ENCODE results near the gene TM2D1.

Gene TM2D1

GRCh38 chr1:61670445-61670844, 54.5 kb downstream of the TM2D1 start:
- DNase-seq (ENCODE audit: low read depth) = peak; percentile 2
- H3K4me3 ChIP-seq (ENCODE audit: low read depth, low read length) = no peak overlapping the region
- TF ChIP-seq CTCF (IDR thresholded peaks at IDR 0.05; ENCODE audit: insufficient read depth, low read depth, low read length, missing control alignments) = no peak

DNA sequence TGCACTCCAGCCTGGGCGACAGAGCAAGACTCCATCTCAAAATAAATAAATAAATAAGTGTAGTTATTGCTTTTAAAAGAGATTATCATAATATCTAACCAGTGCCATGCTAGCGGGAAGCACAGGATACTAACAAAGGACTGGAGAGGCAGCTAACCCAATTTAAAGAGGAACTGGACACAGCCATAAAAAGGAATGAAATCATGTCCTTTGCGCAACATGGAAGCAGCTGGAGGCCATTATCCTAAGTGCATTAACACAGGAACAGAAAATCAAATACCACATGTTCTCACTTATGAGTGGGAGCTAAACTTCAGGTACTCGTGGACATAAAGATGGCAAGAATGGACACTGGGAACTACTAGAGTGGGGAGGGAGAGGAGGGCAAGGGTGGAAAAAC, 54.9 kb downstream of the TM2D1 start:
- TF ChIP-seq CTCF (IDR thresholded peaks at IDR 0.05; ENCODE audit: insufficient read depth, low read depth, low read length, missing control alignments) = no peak
- no peak for DNase-seq (ENCODE audit: low read depth)
- no peak overlapping the region for H3K4me3 ChIP-seq (ENCODE audit: low read depth, low read length)

GRCh38 chr1:61659061-61659460, 65.9 kb downstream of the TM2D1 start:
- H3K4me3 ChIP-seq (ENCODE audit: low read depth, low read length) = no peak overlapping the region
- TF ChIP-seq CTCF (IDR thresholded peaks at IDR 0.05; ENCODE audit: insufficient read depth, low read depth, low read length, missing control alignments) = peak; percentile 19
- no peak for DNase-seq (ENCODE audit: low read depth)

- no peak for TF ChIP-seq CTCF (IDR thresholded peaks at IDR 0.05; ENCODE audit: insufficient read depth, low read depth, low read length, missing control alignments)
- no peak for DNase-seq (ENCODE audit: low read depth)
- H3K4me3 ChIP-seq (ENCODE audit: low read depth, low read length) = no peak overlapping the region
Observed at GRCh38 chr1:61655453-61655852, 69.5 kb downstream of the TM2D1 start.

DNA sequence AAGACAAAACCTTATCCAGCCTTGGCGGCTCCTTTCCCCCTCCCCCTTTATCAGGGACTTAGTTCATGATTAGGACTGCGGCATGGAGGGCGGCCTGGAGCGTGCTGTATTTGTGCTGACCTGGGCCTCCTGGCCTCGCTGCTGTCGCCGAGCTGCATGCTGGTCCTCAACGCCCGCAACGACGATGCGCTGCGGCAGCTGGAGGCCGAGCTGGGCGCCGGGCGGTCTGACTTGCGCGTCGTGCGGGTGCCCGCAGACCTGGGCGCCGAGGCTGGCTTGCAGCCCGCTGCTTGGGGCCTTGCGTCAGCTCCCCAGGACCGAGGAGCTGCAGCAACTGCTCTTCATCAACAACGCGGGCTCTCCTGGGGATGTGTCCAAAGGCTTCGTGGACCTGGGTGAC, 70.9 kb downstream of the TM2D1 start:
- no peak for DNase-seq (ENCODE audit: low read depth)
- TF ChIP-seq CTCF (IDR thresholded peaks at IDR 0.05; ENCODE audit: insufficient read depth, low read depth, low read length, missing control alignments) = no peak
- H3K4me3 ChIP-seq (ENCODE audit: low read depth, low read length) = no peak overlapping the region

GRCh38 chr1:61648983-61649742, 75.8 kb downstream of the TM2D1 start:
- no peak for TF ChIP-seq CTCF (IDR thresholded peaks at IDR 0.05; ENCODE audit: insufficient read depth, low read depth, low read length, missing control alignments)
- DNase-seq (ENCODE audit: low read depth) = no peak
- H3K4me3 ChIP-seq (ENCODE audit: low read depth, low read length) = no peak overlapping the region

GRCh38 chr1:61647142-61647541, 77.8 kb downstream of the TM2D1 start:
- no peak overlapping the region for H3K4me3 ChIP-seq (ENCODE audit: low read depth, low read length)
- no peak for TF ChIP-seq CTCF (IDR thresholded peaks at IDR 0.05; ENCODE audit: insufficient read depth, low read depth, low read length, missing control alignments)
- DNase-seq (ENCODE audit: low read depth) = no peak

All from GM12865 (cell line).